GM12874 (cell line): Measurements from ENCODE around the gene RSBN1L.

Experiments used
- CTCF ChIP-seq: IDR thresholded peaks from 2 replicates; pipeline ENCODE4 v1.5.1; 2011; ENCODE audit warnings: low read depth, mild to moderate bottlenecking, control low read depth, low read length, moderate library complexity; ENCODE audit not compliant: insufficient read depth

The RSBN1L gene

GRCh38 chr7:77830649-77831355 lies 134.5 kb downstream of the RSBN1L start:
- TF ChIP-seq CTCF = no peak

DNA sequence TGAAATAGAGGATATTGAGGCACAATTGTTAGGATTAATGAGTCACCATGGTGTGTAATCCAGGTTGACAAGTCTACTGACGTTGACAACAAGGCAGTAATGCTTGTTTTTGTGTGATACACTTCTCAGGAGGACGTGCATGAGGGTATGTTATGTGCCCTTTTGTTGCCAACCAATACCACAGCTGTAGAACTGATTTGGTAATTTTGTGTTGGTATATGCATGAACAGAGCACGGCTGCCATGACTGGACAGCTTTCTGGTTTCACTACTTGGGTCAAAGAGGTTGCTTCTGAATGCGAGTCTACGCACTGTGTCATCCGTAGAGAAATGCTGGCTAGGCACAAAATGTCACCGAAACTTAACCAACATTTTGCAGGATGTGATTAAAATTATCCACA lies 135.2 kb downstream of the RSBN1L start:
- TF ChIP-seq CTCF = no peak

DNA sequence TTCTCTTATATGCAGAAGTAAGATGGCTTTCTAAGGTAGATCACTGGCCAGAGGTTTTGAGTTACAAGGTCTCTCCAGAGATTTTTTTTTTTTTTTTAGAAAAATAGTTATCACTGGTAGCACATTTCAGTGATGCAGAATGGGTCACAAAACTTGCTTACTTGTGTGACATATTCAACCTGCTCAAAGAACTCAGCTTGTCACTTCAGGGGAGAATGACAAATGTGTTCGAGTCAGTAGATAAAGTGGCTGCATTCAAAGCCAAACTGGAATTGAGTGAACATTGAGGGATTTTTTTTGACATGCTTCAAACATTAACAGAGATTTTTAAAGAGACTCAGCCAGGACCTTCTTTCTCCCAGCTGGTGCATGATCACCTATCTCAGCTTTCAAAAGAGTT lies 135.7 kb downstream of the RSBN1L start:
- no peak for TF ChIP-seq CTCF
